IMR-90 (cell line): ENCODE measurements around the gene ATP5F1D.

ENCODE experiments used
- CEBPB ChIP-seq: IDR thresholded peaks from 2 replicates; pipeline ENCODE4 v1.6.1; 2012; ENCODE audit warnings: low read depth, low read length, improper control_type of control experiment
- CHD1 ChIP-seq: IDR thresholded peaks from 2 replicates; pipeline ENCODE4 v1.6.1; 2012; ENCODE audit warnings: low read depth, low read length, improper control_type of control experiment
- CTCF ChIP-seq: conservative IDR thresholded peaks from 2 replicates; pipeline ENCODE4 v1.5.1; 2012; ENCODE audit warnings: mild to moderate bottlenecking, low read depth, low read length, improper control_type of control experiment
- FOS ChIP-seq: fragments of 150-350 bp; IDR thresholded peaks from 2 replicates; pipeline ENCODE4 v1.6.1; 2016; ENCODE audit warnings: low read depth, low read length
- MXI1 ChIP-seq: IDR thresholded peaks from 2 replicates; pipeline ENCODE4 v1.6.1; 2012; ENCODE audit warnings: low read depth, mild to moderate bottlenecking, low read length, moderate library complexity, borderline replicate concordance
- POLR2A ChIP-seq: IDR thresholded peaks from 2 replicates; pipeline ENCODE4 v1.6.1; 2012; ENCODE audit warnings: mild to moderate bottlenecking, low read depth, low read length
- RAD21 ChIP-seq: IDR thresholded peaks from 2 replicates; pipeline ENCODE4 v1.6.1; 2012; ENCODE audit warnings: low read length, improper control_type of control experiment
- RFX5 ChIP-seq: IDR thresholded peaks from 2 replicates; pipeline ENCODE4 v1.8.0; 2012; ENCODE audit warnings: low read depth, mild to moderate bottlenecking, low read length, moderate library complexity
- SMC3 ChIP-seq: fragments of 150-350 bp; IDR thresholded peaks from 2 replicates; pipeline ENCODE4 v1.6.1; 2016; ENCODE audit warnings: low read depth, mild to moderate bottlenecking, antibody characterized with exemption, low read length, moderate library complexity

- no peak for TF ChIP-seq CTCF
- no peak for TF ChIP-seq FOS
- no peak for TF ChIP-seq MXI1
- no peak for TF ChIP-seq CEBPB
- TF ChIP-seq RFX5 = no peak
- no peak for TF ChIP-seq POLR2A
- TF ChIP-seq RAD21 = no peak
- TF ChIP-seq SMC3 = no peak
- TF ChIP-seq CHD1 = no peak
Observed at GRCh38 chr19:1224847-1225246, 16.7 kb upstream of the ATP5F1D start.
